ENCODE data around the gene SF3B5.
"Not testable (repeated sequence)": the region's sequence is repeated elsewhere in the genome, so short reads cannot be mapped to it uniquely, and the experiment has no call there.

SF3B5 gene

DNA sequence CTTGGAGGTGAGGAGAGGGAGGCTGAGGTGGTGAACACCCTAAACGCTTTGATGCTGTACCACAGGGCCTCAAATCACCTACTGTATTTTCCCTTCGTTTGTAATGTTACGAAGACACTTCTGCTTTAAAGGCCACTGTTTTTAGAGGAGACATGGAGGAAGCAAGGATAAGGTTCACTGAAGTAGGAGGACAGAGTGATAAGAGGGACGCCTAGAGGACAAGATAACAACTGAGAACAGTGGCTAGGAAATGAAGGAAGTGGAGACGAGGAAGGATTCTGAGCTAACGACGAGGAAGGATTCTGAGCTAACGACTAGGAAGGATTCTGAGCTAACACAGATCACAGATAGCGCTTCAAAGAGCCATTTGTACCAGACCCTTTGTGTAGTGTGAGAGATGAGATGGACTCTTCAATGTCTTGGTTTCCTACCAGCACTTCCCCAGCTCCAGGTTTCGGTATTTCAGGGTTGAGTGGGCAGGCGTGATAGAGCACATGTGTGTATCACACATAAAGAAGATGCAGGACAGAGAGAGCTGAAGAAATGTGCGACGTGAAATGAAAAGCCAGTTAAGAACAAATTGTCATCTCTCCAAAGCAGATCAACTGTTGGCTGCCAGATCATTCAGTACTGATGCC lies 7.5 kb downstream of the SF3B5 start:
- Mint-ChIP-seq H3K4me1 (peaks cover 10% of the 10 kb centered on the region), H3K27me3 (no peaks in the 10 kb centered on the region), H3K27ac (no peak overlapping the region), H3K4me3 (no peak overlapping the region), H3K9me3 (no peaks in the 10 kb centered on the region), H3K36me3 (ENCODE audit: low read depth) (peaks cover 5% of the 10 kb centered on the region)
- DNase-seq = no peak
- no peak for ATAC-seq

DNA sequence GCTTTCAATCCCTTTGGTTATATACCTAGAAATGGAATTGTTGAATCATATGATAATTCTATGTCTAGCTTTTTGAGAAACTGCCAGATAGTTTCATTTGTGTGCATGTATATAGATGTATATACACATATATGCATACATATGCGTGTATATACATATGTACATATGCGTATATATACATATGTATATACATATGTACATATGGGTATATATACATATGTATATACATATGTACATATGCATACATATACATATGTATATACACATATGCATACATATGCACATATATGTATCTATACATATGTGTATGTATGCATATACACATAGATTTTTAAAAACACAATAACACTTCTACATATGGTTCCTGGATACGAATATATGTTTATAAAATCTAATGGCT lies 8.4 kb downstream of the SF3B5 start:
- Mint-ChIP-seq H3K27ac (peak overlapping the region; percentile 26), H3K9me3 (no peaks in the 10 kb centered on the region), H3K27me3 (no peaks in the 10 kb centered on the region), H3K4me3 (no peak overlapping the region), H3K4me1 (peaks cover 3% of the 10 kb centered on the region), H3K36me3 (ENCODE audit: low read depth) (peaks cover 5% of the 10 kb centered on the region)
- no peak for DNase-seq
- no peak for ATAC-seq

DNA sequence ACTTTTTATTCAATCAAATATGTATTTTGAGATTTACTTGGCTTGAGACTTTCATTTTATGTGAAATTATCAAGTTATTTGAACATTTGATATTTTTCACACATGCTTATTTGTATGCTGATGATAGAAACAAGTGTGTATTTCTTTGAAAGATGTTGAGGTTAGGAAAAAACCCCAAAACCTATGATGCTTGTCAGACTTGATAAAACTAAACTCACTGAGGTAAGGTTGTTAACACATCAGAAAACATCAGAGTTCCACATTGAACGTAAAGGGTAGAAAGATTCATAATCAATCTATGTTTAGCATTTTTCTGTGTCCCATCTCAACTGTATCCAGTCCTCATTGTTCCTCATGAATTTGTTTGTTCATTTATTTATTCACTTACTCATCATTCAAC lies 12.2 kb downstream of the SF3B5 start:
- no peak for ATAC-seq
- Mint-ChIP-seq H3K4me3 (no peak overlapping the region), H3K36me3 (ENCODE audit: low read depth) (peaks cover 5% of the 10 kb centered on the region), H3K27ac (no peak overlapping the region), H3K4me1 (peaks cover 2% of the 10 kb centered on the region), H3K9me3 (no peaks in the 10 kb centered on the region), H3K27me3 (no peaks in the 10 kb centered on the region)
- DNase-seq = no peak

DNA sequence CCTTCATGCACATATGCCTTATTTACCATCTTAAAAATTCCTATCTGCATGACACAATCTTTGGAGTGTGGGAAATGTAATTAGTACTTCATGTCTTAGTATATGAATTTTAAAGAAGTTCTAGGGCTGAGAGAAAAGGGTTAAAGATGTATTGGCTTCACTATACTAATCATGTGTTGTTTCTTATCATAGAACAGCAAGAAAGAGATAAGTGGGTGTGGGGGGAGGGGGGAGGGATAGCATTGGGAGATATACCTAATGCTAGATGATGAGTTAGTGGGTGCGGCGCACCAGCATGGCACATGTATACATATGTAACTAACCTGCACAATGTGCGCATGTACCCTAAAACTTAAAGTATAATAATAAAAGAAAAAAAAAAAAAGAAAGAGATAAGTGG lies 13.0 kb downstream of the SF3B5 start:
- not testable (repeated sequence) for ATAC-seq; H3K4me1 Mint-ChIP-seq; H3K36me3 Mint-ChIP-seq (ENCODE audit: low read depth); DNase-seq; H3K27me3 Mint-ChIP-seq; H3K4me3 Mint-ChIP-seq; H3K9me3 Mint-ChIP-seq; H3K27ac Mint-ChIP-seq

DNA sequence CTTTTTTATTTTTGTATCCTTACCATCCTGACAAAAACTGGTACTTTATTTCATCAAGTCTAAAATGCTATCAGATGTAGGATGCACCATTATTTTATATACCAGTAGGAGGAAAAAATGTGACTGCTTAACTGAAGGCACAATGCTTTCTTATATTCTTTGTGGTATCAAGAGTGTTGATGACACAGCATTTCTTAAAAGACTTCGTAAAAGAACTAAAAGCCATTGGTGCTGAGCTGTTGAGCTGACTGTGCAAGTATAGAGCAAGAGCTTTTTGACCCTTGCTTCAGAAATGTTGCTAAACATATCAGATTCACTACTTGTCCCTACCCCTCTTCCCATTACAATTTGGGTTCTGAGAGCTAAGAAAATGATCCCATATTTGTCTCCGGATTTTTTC lies 17.5 kb downstream of the SF3B5 start:
- H3K4me1 Mint-ChIP-seq = peaks cover 5% of the 10 kb centered on the region
- no peaks in the 10 kb centered on the region for H3K36me3 Mint-ChIP-seq (ENCODE audit: low read depth)
- H3K4me3 Mint-ChIP-seq = no peak overlapping the region
- no peaks in the 10 kb centered on the region for H3K9me3 Mint-ChIP-seq
- peaks cover 2% of the 10 kb centered on the region for H3K27me3 Mint-ChIP-seq
- ATAC-seq (no peak), DNase-seq (no peak)
- no peak overlapping the region for H3K27ac Mint-ChIP-seq

DNA sequence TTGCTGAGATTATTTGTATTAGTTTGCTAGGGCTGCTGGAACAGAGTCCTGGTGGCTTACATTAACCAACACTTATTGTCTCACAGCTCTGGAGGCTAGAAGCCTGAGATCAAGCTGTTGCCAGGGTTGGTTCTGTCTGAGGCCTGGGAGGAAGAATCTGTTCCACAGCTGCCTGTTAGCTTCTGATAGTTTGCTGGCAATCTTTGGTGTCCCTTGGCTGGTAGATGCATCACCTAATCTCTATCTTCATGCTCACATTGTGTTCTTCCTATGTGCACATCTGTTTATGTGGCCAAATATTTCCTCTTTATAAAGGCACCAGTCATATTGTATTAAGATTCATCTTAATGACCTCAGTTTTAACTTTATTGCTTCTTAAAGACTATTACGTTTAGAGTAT lies 19.5 kb downstream of the SF3B5 start:
- Mint-ChIP-seq H3K27ac (no peak overlapping the region), H3K4me1 (peaks cover 5% of the 10 kb centered on the region), H3K27me3 (peaks cover 2% of the 10 kb centered on the region), H3K9me3 (no peaks in the 10 kb centered on the region), H3K36me3 (ENCODE audit: low read depth) (no peaks in the 10 kb centered on the region), H3K4me3 (no peak overlapping the region)
- DNase-seq (no peak), ATAC-seq (no peak)

DNA sequence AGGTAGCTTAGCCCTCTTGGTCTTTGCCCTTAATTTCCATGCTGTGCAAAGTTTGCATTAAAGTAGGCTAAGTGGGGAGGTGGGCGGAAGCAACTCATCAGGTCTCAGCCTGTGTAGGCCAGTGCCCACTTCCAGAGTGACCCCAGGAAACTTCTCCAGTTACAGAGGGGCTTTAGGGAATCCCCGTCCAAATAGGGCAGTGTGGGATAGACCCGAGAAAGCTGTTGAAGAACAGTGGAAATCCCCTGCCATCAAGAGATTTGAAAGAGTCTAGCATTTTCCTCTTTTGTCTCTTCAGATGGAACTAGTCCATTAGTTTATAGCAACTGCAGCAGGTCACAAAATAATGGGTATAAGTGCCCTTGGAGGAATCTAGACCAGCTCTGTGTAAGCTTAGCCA lies 20.2 kb downstream of the SF3B5 start:
- Mint-ChIP-seq H3K27me3 (peaks cover 2% of the 10 kb centered on the region), H3K27ac (no peak overlapping the region), H3K9me3 (no peaks in the 10 kb centered on the region), H3K4me1 (peaks cover 5% of the 10 kb centered on the region), H3K36me3 (ENCODE audit: low read depth) (no peaks in the 10 kb centered on the region), H3K4me3 (no peak overlapping the region)
- ATAC-seq = no peak
- no peak for DNase-seq

DNA sequence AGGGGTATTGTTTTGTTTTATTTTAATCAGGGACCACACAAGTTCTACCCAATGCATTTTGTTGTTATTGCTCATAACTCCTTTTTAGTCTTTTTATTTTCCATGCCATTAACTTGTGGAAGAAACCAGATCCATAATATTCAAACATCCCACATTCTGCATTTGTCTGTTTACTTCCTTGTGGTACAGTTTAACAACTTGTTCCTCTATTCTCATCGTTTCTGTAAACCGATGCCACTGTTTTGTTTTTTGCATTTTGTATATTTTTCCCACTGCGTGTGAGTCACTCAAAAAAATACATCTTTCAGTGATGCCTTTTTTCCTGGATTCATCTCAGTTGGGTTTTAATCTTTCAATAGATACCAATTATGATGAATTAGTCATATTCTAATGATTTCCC lies 22.3 kb downstream of the SF3B5 start:
- Mint-ChIP-seq H3K9me3 (peaks cover 5% of the 10 kb centered on the region), H3K27me3 (peaks cover 7% of the 10 kb centered on the region), H3K27ac (no peak overlapping the region), H3K4me3 (no peak overlapping the region), H3K4me1 (peaks cover 12% of the 10 kb centered on the region), H3K36me3 (ENCODE audit: low read depth) (peaks cover 3% of the 10 kb centered on the region)
- no peak for DNase-seq
- ATAC-seq = no peak

DNA sequence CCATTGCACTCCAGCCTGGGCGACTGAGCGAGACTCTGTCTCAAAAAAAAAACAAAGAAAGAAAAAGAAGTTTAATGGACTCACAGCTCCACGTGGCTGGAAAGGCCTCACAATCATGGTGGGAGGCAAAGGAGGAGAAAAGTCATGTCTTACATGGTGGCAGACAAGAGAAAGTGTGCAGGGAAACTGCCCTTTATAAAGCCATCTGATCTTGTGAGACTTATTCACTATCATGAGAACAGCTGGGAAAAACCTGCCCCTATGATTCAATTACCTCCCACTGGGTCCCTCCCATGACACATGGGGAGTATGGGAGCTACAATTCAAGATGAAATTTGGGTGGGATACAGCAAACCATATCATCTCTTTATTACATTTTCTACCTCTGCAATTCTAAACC lies 25.9 kb downstream of the SF3B5 start:
- Mint-ChIP-seq H3K27me3 (peaks cover 25% of the 10 kb centered on the region), H3K4me3 (no peak overlapping the region), H3K27ac (no peak overlapping the region), H3K4me1 (peaks cover 36% of the 10 kb centered on the region), H3K9me3 (peaks cover 5% of the 10 kb centered on the region), H3K36me3 (ENCODE audit: low read depth) (peaks cover 3% of the 10 kb centered on the region)
- ATAC-seq = no peak
- no peak for DNase-seq

DNA sequence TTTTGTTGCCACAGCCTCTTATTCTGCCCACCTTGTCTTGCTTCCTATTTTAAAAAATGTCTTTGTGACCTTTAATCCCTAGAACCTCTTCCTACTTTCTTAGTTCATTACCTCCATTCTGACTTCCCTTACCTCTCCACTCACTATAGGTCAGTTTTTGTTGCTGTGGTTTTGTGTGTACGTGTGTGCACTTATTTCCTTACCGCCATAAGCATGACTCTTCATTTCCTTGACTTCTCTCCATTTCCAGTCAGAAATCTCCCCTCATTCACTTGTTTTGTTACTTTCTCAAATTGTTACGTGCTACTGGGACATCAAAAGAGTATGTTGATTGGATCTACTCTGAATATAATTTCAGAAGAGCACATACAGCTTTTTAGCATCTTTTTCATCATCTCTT lies 26.6 kb downstream of the SF3B5 start:
- no peak overlapping the region for H3K27ac Mint-ChIP-seq
- H3K4me3 Mint-ChIP-seq = no peak overlapping the region
- no peak for ATAC-seq

DNA sequence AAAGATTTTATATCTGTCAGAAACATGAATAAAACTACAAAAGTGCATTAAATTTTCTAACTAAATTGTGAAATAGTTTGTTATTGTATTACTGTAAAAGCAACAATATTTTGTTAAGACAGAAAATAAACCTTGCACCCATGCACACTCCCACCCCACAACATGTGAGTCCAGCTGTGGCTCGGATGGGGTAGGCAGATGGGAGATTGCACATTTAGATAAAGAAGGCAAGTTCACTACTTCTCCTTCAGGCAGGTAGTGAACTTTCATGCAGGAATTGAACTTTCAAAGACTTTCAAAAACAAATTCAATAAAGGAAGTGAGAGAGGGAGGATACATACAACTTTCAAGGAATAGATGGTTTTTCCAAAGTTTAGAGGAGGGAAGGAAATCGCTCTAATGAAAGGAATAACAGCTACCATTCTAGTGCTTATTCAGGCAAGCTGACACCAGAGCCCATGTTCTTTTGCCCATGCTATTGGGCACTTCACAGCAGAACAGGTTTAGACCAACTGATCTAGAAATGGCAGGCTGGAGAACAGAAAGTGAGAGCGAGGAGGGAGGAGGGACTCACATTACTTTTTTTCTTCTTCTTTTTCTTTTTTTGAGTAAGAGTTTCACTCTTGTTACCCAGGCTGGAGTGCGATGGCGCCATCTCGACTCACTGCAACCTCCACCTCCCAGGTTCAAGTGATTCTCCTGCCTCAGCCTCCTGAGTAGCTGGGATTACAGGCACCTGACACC lies 28.5 kb downstream of the SF3B5 start:
- H3K27me3 Mint-ChIP-seq = peaks cover 30% of the 10 kb centered on the region
- DNase-seq (no peak), ATAC-seq (no peak)
- H3K27ac Mint-ChIP-seq = no peak overlapping the region
- H3K4me3 Mint-ChIP-seq = peak overlapping the region; percentile 43
- peaks cover 3% of the 10 kb centered on the region for H3K36me3 Mint-ChIP-seq (ENCODE audit: low read depth)
- peaks cover 49% of the 10 kb centered on the region for H3K4me1 Mint-ChIP-seq
- H3K9me3 Mint-ChIP-seq = peaks cover 5% of the 10 kb centered on the region

More for the DNA sequence above, 26.6 kb downstream of the SF3B5 start:
- peaks cover 25% of the 10 kb centered on the region for H3K27me3 Mint-ChIP-seq
- no peak for DNase-seq
- peaks cover 5% of the 10 kb centered on the region for H3K9me3 Mint-ChIP-seq
- peaks cover 3% of the 10 kb centered on the region for H3K36me3 Mint-ChIP-seq (ENCODE audit: low read depth)
- H3K4me1 Mint-ChIP-seq = peaks cover 37% of the 10 kb centered on the region

DNA sequence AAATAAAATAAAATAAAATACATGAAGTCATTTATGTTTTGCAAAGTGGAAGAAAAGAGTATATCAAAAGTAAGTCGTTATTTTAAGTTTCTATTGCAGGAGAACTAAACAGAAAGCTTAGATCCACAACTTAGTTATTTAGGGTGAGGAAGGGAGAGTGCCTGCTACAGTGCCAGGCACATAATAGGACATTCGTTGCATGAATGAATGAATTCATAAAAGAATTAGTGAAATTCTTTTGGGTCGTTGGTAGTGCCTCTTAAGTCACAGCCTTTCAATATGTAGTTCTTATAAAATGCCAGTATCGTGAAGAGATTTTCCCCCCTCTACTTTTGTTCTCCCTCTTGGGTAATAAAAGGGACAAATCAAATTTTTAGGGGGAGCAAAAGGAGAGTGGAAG lies 29.1 kb downstream of the SF3B5 start:
- no peak overlapping the region for H3K4me3 Mint-ChIP-seq
- peaks cover 5% of the 10 kb centered on the region for H3K9me3 Mint-ChIP-seq
- no peak overlapping the region for H3K27ac Mint-ChIP-seq
- ATAC-seq = no peak
- H3K27me3 Mint-ChIP-seq = peaks cover 30% of the 10 kb centered on the region
- peaks cover 49% of the 10 kb centered on the region for H3K4me1 Mint-ChIP-seq
- DNase-seq = no peak
- peaks cover 3% of the 10 kb centered on the region for H3K36me3 Mint-ChIP-seq (ENCODE audit: low read depth)

DNA sequence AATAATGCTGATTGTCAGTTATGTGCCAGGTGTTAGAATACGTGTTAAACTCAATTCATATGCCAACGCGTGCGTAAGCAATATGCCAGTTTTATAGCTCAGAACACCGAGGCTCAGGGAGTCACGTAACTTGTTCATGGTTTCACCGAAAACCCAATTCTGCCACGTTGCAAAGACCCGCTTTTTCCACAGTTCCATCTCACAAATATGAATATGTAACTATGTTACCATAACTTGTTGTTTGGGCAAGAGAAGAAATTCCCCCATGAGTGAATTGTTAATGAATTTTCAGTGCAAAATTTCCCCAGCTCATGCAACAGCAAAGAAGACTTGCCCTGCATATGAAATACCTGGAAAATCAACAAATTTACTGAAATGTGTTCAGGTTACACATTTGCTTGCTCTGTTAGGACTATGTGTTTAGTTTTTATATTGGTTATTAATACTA lies 30.1 kb downstream of the SF3B5 start:
- Mint-ChIP-seq H3K27ac (peak overlapping the region; percentile 88), H3K4me3 (peak overlapping the region; percentile 82), H3K9me3 (peaks cover 5% of the 10 kb centered on the region), H3K27me3 (peaks cover 30% of the 10 kb centered on the region), H3K36me3 (ENCODE audit: low read depth) (peaks cover 3% of the 10 kb centered on the region), H3K4me1 (peaks cover 49% of the 10 kb centered on the region)
- ATAC-seq (no peak), DNase-seq (no peak)

DNA sequence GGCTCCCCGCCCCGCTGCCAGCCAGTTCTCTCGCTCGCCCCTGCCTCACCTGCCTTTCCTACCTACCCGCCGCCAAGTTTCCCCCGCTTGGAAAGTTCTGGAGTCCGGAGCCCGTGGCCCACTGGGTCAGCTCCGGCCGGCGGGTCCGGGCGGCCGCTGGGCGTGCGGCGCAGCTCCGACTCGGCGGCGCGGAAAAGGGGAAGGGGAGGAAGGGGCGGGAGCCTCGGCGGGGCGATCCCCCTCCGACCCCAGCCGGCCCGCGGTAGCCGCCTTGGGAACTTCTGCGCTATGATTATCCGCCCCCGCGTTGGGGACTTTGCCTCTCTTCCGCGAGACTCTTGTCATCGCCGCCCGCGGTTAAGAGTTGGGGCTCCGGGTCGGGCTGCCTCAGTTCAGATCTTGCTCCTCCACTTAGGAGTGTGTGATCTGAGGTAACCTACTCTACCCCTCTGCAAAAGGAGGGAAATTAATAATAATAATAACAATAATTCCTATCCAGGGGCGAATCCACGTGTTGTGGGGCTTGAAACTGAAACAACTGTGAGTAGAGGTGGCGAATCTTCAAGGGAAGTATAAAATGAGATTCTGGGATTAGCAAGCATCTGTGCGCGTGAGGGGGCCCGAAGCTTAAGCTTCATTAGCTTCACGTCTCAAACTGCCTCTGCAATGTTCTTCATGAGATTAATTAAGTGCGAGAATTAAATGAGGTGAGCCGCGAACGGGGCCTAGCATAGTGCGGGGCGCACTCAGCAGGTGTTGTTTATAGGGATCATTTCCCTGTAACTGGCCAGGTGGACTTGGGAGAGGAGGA lies 30.8 kb downstream of the SF3B5 start:
- ATAC-seq (peak; percentile 52), DNase-seq (peak; percentile 82)
- H3K27ac Mint-ChIP-seq = peak overlapping the region; percentile 88
- peaks cover 30% of the 10 kb centered on the region for H3K27me3 Mint-ChIP-seq
- H3K4me1 Mint-ChIP-seq = peaks cover 47% of the 10 kb centered on the region
- peaks cover 3% of the 10 kb centered on the region for H3K36me3 Mint-ChIP-seq (ENCODE audit: low read depth)
- H3K4me3 Mint-ChIP-seq = peak overlapping the region; percentile 82
- peaks cover 5% of the 10 kb centered on the region for H3K9me3 Mint-ChIP-seq
